HFFc6 (cell line): ENCODE data around the gene PPIP5K1. TPM values are rescaled to one million over a fixed set of nuclear protein-coding genes. Genes with fewer than 3 reads are reported as not detected.
A peak's percentile ranks its signal among the peaks of the same experiment; 100 is the strongest.

Experiments
- DNase-seq: peaks from one replicate; pipeline ENCODE4 v3.0.0-alpha.2; 2018
- H3K27ac Mint-ChIP-seq: 2 replicates; pipeline ENCODE4 v1.8.0; 2020; ENCODE audit warnings: mild to moderate bottlenecking, mixed read lengths
- H3K27me3 Mint-ChIP-seq: 2 replicates; pipeline ENCODE4 v1.8.0; 2021; ENCODE audit warnings: mild to moderate bottlenecking, moderate library complexity, mixed read lengths; ENCODE audit not compliant: insufficient read depth
- H3K36me3 Mint-ChIP-seq: 2 replicates; pipeline ENCODE4 v1.8.0; 2021; ENCODE audit warnings: low read depth, mixed read lengths
- H3K4me1 Mint-ChIP-seq: 2 replicates; pipeline ENCODE4 v1.8.0; 2020; ENCODE audit warnings: low read depth, mixed read lengths
- H3K4me3 Mint-ChIP-seq: 2 replicates; pipeline ENCODE4 v1.8.0; 2020; ENCODE audit warnings: mild to moderate bottlenecking, moderate library complexity, mixed read lengths
- H3K9me3 Mint-ChIP-seq: 2 replicates; pipeline ENCODE4 v1.8.0; 2020; ENCODE audit warnings: mild to moderate bottlenecking, mixed read lengths
- CTCF ChIP-seq: fragments of 200-600 bp; sonication (generic); IDR thresholded peaks from 2 replicates; pipeline ENCODE4 v1.5.0; 2021; ENCODE audit warnings: antibody characterized with exemption, mild to moderate bottlenecking
- total RNA-seq, 6 experiments: library from RNA; stranded (reverse); fragmentation: NEBNext Ultra II Directional; extraction: Animal tissue kit (Norgen Biotek cat#: 25700); gene quantifications; 2 replicates in 1 of 6; 3 replicates in 5 of 6; pipeline ENCODE4 v1.2.3, GENCODE V29; 2021

The PPIP5K1 gene
- total RNA-seq, 6 experiments from 2014 or later = 16.3 to 23.3 (median 20.1) TPM

GRCh38 chr15:43527016-43527801, 62.8 kb downstream of the PPIP5K1 start:
- 0 out of 2 replicates have a peak overlapping the region, but pooled peaks have one; percentile 13 for H3K27ac Mint-ChIP-seq
- no peak for TF ChIP-seq CTCF
- DNase-seq = no peak
- H3K9me3 Mint-ChIP-seq = no peaks in the 10 kb centered on the region
- H3K27me3 Mint-ChIP-seq = peaks cover 2% of the 10 kb centered on the region
- peaks cover 53% of the 10 kb centered on the region for H3K4me1 Mint-ChIP-seq
- H3K4me3 Mint-ChIP-seq = no peak overlapping the region
- peaks cover 51% of the 10 kb centered on the region for H3K36me3 Mint-ChIP-seq

- no peaks in the 10 kb centered on the region for H3K9me3 Mint-ChIP-seq
- no peak overlapping the region for H3K4me3 Mint-ChIP-seq
- peaks cover 47% of the 10 kb centered on the region for H3K4me1 Mint-ChIP-seq
- no peak for TF ChIP-seq CTCF
- DNase-seq = no peak
- H3K36me3 Mint-ChIP-seq = peaks cover 59% of the 10 kb centered on the region
- no peaks in the 10 kb centered on the region; the same call in 1 of the 2 replicates for H3K27me3 Mint-ChIP-seq
- H3K27ac Mint-ChIP-seq = no peak overlapping the region
Observed at GRCh38 chr15:43526261-43526930, 63.6 kb downstream of the PPIP5K1 start.

- no peak for DNase-seq
- Mint-ChIP-seq H3K36me3 (peaks cover 59% of the 10 kb centered on the region), H3K27me3 (no peaks in the 10 kb centered on the region; the same call in 1 of the 2 replicates), H3K4me1 (peaks cover 36% of the 10 kb centered on the region), H3K9me3 (no peaks in the 10 kb centered on the region), H3K27ac (no peak overlapping the region), H3K4me3 (no peak overlapping the region)
- TF ChIP-seq CTCF = no peak
Observed at GRCh38 chr15:43525131-43525530, 64.9 kb downstream of the PPIP5K1 start.

- Mint-ChIP-seq H3K9me3 (no peaks in the 10 kb centered on the region), H3K4me1 (peaks cover 36% of the 10 kb centered on the region), H3K4me3 (no peak overlapping the region), H3K27me3 (no peaks in the 10 kb centered on the region; the same call in 1 of the 2 replicates), H3K36me3 (peaks cover 51% of the 10 kb centered on the region), H3K27ac (no peak overlapping the region)
- no peak for DNase-seq
- no peak for TF ChIP-seq CTCF
Observed at GRCh38 chr15:43524254-43524845, 65.7 kb downstream of the PPIP5K1 start.

GRCh38 chr15:43523646-43524045, 66.4 kb downstream of the PPIP5K1 start:
- Mint-ChIP-seq H3K36me3 (peaks cover 50% of the 10 kb centered on the region), H3K9me3 (no peaks in the 10 kb centered on the region), H3K27me3 (no peaks in the 10 kb centered on the region), H3K4me1 (peaks cover 41% of the 10 kb centered on the region), H3K4me3 (no peak overlapping the region), H3K27ac (no peak overlapping the region)
- no peak for DNase-seq
- TF ChIP-seq CTCF = no peak
